GM23248 (cell line): ENCODE data around the gene STK17A. TPM values are rescaled to one million over a fixed set of nuclear protein-coding genes. Genes with fewer than 3 reads are reported as not detected.
"Not testable (repeated sequence)": the region's sequence is repeated elsewhere in the genome, so short reads cannot be mapped to it uniquely, and the experiment has no call there.

Experiments
- DNase-seq: peaks from one replicate; pipeline ENCODE4 v3.0.0-alpha.2; 2015
- H2AFZ ChIP-seq: fragments of 200-600 bp; sonication (generic); 2 replicates; pipeline ENCODE4 v1.6.1; 2016; ENCODE audit warnings: antibody characterized with exemption
- H3F3A ChIP-seq: fragments of 200-600 bp; sonication (generic); 2 replicates; pipeline ENCODE4 v1.6.1; 2016; ENCODE audit warnings: mild to moderate bottlenecking, antibody characterized with exemption, mixed run types; ENCODE audit not compliant: insufficient read depth
- H3K27ac ChIP-seq: fragments of 200-600 bp; sonication (generic); 2 replicates; pipeline ENCODE4 v1.5.1; 2016; ENCODE audit warnings: mild to moderate bottlenecking
- H3K27me3 ChIP-seq: fragments of 200-600 bp; sonication (generic); replicated peaks from 2 replicates; pipeline ENCODE4 v1.6.1; 2016; ENCODE audit warnings: mild to moderate bottlenecking; ENCODE audit not compliant: insufficient read depth
- H3K36me3 ChIP-seq: fragments of 200-600 bp; sonication (generic); 2 replicates; pipeline ENCODE4 v1.6.1; 2016; ENCODE audit warnings: low read depth, mild to moderate bottlenecking
- H3K4me1 ChIP-seq: fragments of 200-600 bp; sonication (generic); 2 replicates; pipeline ENCODE4 v1.6.1; 2016; ENCODE audit warnings: mild to moderate bottlenecking; ENCODE audit not compliant: insufficient read depth
- H3K4me2 ChIP-seq: fragments of 200-600 bp; sonication (generic); one replicate; pipeline ENCODE4 v1.6.1; 2016; ENCODE audit warnings: mild to moderate bottlenecking; ENCODE audit not compliant: unreplicated experiment
- H3K4me3 ChIP-seq: fragments of 200-600 bp; sonication (generic); 2 replicates; pipeline ENCODE4 v1.5.1; 2016; ENCODE audit warnings: mild to moderate bottlenecking
- H3K79me2 ChIP-seq: fragments of 200-600 bp; sonication (generic); 2 replicates; pipeline ENCODE4 v1.6.1; 2016; ENCODE audit warnings: mild to moderate bottlenecking; ENCODE audit not compliant: insufficient read depth
- H3K9ac ChIP-seq: fragments of 200-600 bp; sonication (generic); 2 replicates; pipeline ENCODE4 v1.6.1; 2016; ENCODE audit warnings: mild to moderate bottlenecking
- H3K9me2 ChIP-seq: fragments of 200-600 bp; sonication (generic); 2 replicates; pipeline ENCODE4 v1.6.1; 2016; ENCODE audit warnings: mixed run types, mild to moderate bottlenecking, moderate library complexity; ENCODE audit not compliant: insufficient read depth
- H3K9me3 ChIP-seq: fragments of 200-600 bp; sonication (generic); one replicate; pipeline ENCODE4 v1.6.1; 2017; ENCODE audit warnings: low read depth
- H4K20me1 ChIP-seq: fragments of 200-600 bp; sonication (generic); 2 replicates; pipeline ENCODE4 v1.6.0; 2016; ENCODE audit not compliant: insufficient read depth
- EZH2 ChIP-seq: fragments of 200-600 bp; sonication (generic); IDR thresholded peaks from 2 replicates; pipeline ENCODE4 v1.6.1; 2018; ENCODE audit warnings: antibody characterized with exemption, mild to moderate bottlenecking; ENCODE audit not compliant: insufficient read depth, poor library complexity, severe bottlenecking
- EZH2phosphoT487 ChIP-seq: fragments of 200-600 bp; sonication (generic); IDR thresholded peaks from 2 replicates; pipeline ENCODE4 v1.6.1; 2018; ENCODE audit warnings: antibody characterized with exemption, moderate library complexity, mild to moderate bottlenecking, low read depth; ENCODE audit not compliant: insufficient read depth
- WGBS, 2 experiments: methylation state at CpG; one replicate each; pipeline ENCODE4 v1.1.6; 2015 to 2017; ENCODE audit warnings: low lambda C conversion rate in 2 of 2, low coverage in 1 of 2; ENCODE audit errors: missing lambda C conversion rate in 2 of 2; 5-methylcytosine and 5-hydroxymethylcytosine counted together
- in situ Hi-C: fragments of 300-500 bp; cut with MboI; formaldehyde crosslinking; loops from 2 replicates; pipeline ENCODE4 v1.15.0; 2020
- polyA plus RNA-seq: library from polyadenylated mRNA; unstranded; fragments of >200 nt; fragmentation: Nextera tagmentation; extraction: Ambion mirVana; gene quantifications from 2 replicates; pipeline ENCODE4 v1.2.1, GENCODE V29; 2016
- total RNA-seq: library from RNA; depleted of rRNA; stranded (reverse); fragments of >200 nt; shearing (Covaris generic); gene quantifications from 2 replicates; pipeline ENCODE4 v1.2.3, GENCODE V29; 2014

Gene STK17A
- total and polyA plus RNA-seq, 2 experiments from 2014 or later = 102 to 132 TPM

GRCh38 chr7:43569424-43569823 is 13.5 kb upstream of the STK17A start:
- in situ Hi-C loops = no loop called here
- H3K36me3 ChIP-seq = no peaks in the 10 kb centered on the region
- H3K4me3 ChIP-seq = no peak overlapping the region
- H3K4me1 ChIP-seq = peaks cover 44% of the 10 kb centered on the region
- no peaks in the 10 kb centered on the region for H4K20me1 ChIP-seq
- H3K27me3 ChIP-seq = no peaks in the 10 kb centered on the region
- peak overlapping the region; percentile 19; the same call in 1 of the 2 replicates for H3K9ac ChIP-seq
- peak overlapping the region; percentile 98 for H3K27ac ChIP-seq
- H2AFZ ChIP-seq = peak overlapping the region; percentile 30; the same call in 1 of the 2 replicates
- DNase-seq = peak; percentile 80
- no peaks in the 10 kb centered on the region for H3K9me3 ChIP-seq
- H3F3A ChIP-seq = peaks cover 35% of the 10 kb centered on the region
- no peak for TF ChIP-seq EZH2
- no peak for TF ChIP-seq EZH2phosphoT487
- no peaks in the 10 kb centered on the region for H3K79me2 ChIP-seq
- H3K9me2 ChIP-seq = no peaks in the 10 kb centered on the region
- 50 to 51% methylated on average over 4 of the region's 4 CpGs for WGBS, 2 experiments
- H3K4me2 ChIP-seq = no peak overlapping the region

DNA sequence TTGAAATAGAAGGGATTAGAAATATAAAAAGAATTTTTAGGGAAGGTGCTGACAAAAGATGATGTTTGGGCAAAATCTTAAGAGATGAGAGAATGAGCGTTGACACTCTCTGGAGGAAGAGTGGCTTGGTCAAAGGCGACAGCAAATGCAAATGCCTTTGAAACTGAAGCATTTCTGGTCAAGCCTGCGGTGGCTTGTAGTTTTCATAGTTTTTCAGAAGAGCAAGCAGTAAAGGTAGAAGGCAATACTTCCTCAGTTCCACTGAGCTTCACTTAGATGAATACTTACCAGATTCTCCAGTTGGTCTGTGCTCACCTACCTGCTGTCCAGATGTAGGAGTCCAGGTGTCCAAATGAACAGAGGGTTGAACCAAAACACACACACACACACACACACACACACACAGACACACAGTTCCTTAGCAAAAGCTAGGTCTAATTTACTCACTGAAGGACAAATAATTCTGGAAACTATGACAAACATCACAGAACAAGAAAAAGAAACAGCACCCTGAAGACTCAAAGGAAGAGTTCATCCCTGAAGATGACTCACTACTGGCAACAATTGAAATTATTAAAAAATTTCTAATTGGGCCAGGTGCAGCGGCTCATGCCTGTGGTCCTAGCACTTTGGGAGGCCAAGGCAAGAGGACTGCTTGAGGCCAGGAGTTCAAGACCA is 12.1 kb upstream of the STK17A start:
- Histone ChIP-seq H2AFZ (no peak overlapping the region), H3K27ac (peak overlapping the region; percentile 98), H3K4me1 (peaks cover 42% of the 10 kb centered on the region), H4K20me1 (no peaks in the 10 kb centered on the region), H3K4me3 (no peak overlapping the region), H3K4me2 (no peak overlapping the region), H3K9me3 (no peaks in the 10 kb centered on the region), H3K9ac (no peak overlapping the region), H3K36me3 (no peaks in the 10 kb centered on the region), H3F3A (peaks cover 35% of the 10 kb centered on the region), H3K9me2 (no peaks in the 10 kb centered on the region), H3K79me2 (no peaks in the 10 kb centered on the region), H3K27me3 (no peaks in the 10 kb centered on the region)
- DNase-seq = peak; percentile 70
- TF ChIP-seq EZH2phosphoT487 (no peak), EZH2 (no peak)
- 94 to 96% methylated on average over 4 of the region's 4 CpGs for WGBS, 2 experiments
- in situ Hi-C loops = loop anchor here (10.0 kb wide), 1 partner anchor 134 kb away; no protein-coding TSS in a partner anchor

DNA sequence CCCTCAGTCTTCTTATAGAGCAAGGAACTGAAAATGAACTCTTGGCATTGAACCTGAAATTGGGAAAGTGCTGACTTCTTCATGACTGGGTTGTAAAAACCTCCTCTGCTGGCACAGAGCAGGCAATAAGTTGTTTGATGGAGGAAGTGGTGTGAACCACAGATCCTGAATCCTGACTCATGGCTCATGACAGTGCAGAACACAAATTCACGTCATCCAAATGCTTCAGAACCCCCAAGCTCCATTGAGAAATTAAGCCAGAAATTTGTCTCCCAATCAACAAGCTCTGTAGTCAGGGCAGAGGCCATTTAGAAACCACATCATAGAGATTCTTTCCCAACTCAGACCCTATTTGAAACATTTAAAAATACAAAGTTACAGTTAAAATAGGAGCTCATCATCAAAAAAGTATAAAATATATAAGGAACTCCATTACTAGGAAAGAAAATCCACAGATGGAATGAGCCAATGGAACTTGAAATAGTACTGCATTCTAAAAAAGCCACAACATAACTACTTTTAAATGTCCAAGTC is 10.3 kb upstream of the STK17A start:
- peak overlapping the region; percentile 64 for H2AFZ ChIP-seq
- TF ChIP-seq EZH2 (no peak), EZH2phosphoT487 (0 out of 2 replicates have a peak, but pooled peaks have one; percentile 37)
- H3K4me2 ChIP-seq = peak overlapping the region; percentile 34
- peak overlapping the region; percentile 98 for H3K27ac ChIP-seq
- H3K4me1 ChIP-seq = peaks cover 38% of the 10 kb centered on the region
- in situ Hi-C loops = loop anchor here (10.0 kb wide), 1 partner anchor 132 kb away; no protein-coding TSS in a partner anchor
- no peaks in the 10 kb centered on the region for H3K79me2 ChIP-seq
- no peaks in the 10 kb centered on the region for H4K20me1 ChIP-seq
- no peaks in the 10 kb centered on the region for H3K9me3 ChIP-seq
- 0 to 9% methylated on average over 1 of the region's 1 CpG for WGBS, 2 experiments
- H3K4me3 ChIP-seq = peak overlapping the region; percentile 28
- DNase-seq = peak; percentile 99
- H3K9me2 ChIP-seq = no peaks in the 10 kb centered on the region
- H3F3A ChIP-seq = peaks cover 35% of the 10 kb centered on the region
- H3K27me3 ChIP-seq = no peaks in the 10 kb centered on the region
- H3K36me3 ChIP-seq = no peaks in the 10 kb centered on the region
- H3K9ac ChIP-seq = peak overlapping the region; percentile 78

DNA sequence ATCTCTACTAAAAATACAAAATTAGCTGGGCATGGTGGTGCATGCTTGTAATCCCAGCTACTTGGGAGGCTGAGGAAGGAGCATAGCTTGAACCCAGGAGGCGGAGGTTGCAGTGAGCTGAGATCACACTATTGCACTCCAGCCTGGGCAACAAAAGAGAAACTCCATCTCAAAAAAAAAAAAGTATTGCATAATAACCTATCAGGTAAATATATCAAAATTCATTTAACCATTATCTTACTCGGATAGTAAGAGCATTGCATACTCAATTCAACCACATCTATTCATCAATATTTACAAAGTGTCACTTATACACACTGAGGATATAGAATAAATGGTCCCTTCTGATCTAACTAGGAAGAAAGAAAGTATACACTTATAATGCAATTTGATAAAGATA is 9.1 kb upstream of the STK17A start:
- not testable (repeated sequence) for H3K79me2 ChIP-seq, H3K4me3 ChIP-seq, H3K4me2 ChIP-seq, H4K20me1 ChIP-seq, H3K9ac ChIP-seq, H3K27me3 ChIP-seq, DNase-seq, H2AFZ ChIP-seq, H3K9me3 ChIP-seq, H3K36me3 ChIP-seq, H3K9me2 ChIP-seq
- in situ Hi-C loops = loop anchor here (10.0 kb wide), 1 partner anchor 131 kb away; no protein-coding TSS in a partner anchor
- peaks cover 33% of the 10 kb centered on the region for H3K4me1 ChIP-seq
- WGBS, 2 experiments = 98 to 100% methylated on average over 2 of the region's 2 CpGs
- peaks cover 30% of the 10 kb centered on the region for H3F3A ChIP-seq
- H3K27ac ChIP-seq = peak overlapping the region; percentile 98
